Suprapubic skin (tissue), 4 donors: ENCODE results near the gene IPPK.

ENCODE experiments used
- CTCF ChIP-seq, 2 donors: fragments of 200-600 bp in 1 of 2; fragments of 450-650 bp in 1 of 2; sonication (generic) in 1 of 2; IDR thresholded peaks; one replicate each; pipeline ENCODE4 v1.5.1; 2016 to 2019; ENCODE audit warnings: antibody characterized with exemption in 2 of 2, mild to moderate bottlenecking in 1 of 2, moderate library complexity in 1 of 2
- POLR2A ChIP-seq, 2 donors: fragments of 450-650 bp; IDR thresholded peaks; one replicate each; pipeline ENCODE4 v1.6.1; 2017; ENCODE audit warnings: antibody characterized with exemption in 2 of 2, mild to moderate bottlenecking in 2 of 2, moderate library complexity in 2 of 2
- POLR2AphosphoS5 ChIP-seq, 3 donors: sonication (generic); formaldehyde crosslinking; IDR thresholded peaks; one replicate each; pipeline ENCODE4 v1.6.1; 2017; ENCODE audit warnings: antibody characterized with exemption in 3 of 3

GRCh38 chr9:92608241-92608908 is 61.6 kb downstream of the IPPK start:
- TF ChIP-seq POLR2A (IDR thresholded peaks at IDR 0.05) (no peak), CTCF (IDR thresholded peaks at IDR 0.05) (no peak), POLR2AphosphoS5 (IDR thresholded peaks at IDR 0.05) (no peak)
